GM18520 (cell line): ENCODE measurements around the gene DEDD2.
A peak's percentile ranks its signal among the peaks of the same experiment; 100 is the strongest.

ENCODE experiments used
- ATAC-seq: cut with Tn5 transposase; IDR thresholded peaks from one replicate; pipeline ENCODE4 v1.9.1; 2021; ENCODE audit not compliant: unreplicated experiment

DEDD2 gene

DNA sequence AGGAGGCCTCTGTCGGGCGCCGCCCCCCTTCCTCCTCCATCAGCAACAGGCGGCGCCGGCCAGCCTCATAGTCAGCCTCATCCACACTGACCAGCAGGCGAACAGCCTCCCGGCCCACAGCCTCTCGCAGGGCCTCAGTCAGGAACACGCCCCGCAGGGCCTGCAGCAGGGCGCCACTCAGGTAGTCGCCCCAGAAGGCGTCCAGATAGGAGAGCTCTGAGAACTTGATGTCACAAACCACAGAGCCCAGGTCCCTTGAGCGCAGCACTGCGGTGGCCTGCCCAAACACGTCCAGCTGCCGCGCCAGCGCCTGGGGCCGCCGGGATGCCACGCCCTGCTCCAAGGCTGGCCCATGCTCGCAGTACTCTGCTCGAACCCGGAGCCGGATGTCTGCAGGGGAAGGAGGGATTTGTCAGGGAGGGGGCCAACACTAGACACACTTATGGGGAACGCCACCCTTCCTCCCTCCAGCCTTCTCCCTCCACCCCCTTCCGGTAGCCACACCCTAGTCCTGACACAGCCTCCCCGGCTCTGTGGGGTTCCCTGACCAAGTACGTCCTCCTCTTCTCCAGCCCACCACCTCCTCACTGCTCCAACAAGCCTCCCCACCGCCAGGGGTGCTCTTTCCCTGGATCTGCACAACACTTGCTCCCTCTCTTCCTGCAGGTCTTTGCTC, 17.9 kb downstream of the DEDD2 start:
- ATAC-seq: peak; percentile 35

DNA sequence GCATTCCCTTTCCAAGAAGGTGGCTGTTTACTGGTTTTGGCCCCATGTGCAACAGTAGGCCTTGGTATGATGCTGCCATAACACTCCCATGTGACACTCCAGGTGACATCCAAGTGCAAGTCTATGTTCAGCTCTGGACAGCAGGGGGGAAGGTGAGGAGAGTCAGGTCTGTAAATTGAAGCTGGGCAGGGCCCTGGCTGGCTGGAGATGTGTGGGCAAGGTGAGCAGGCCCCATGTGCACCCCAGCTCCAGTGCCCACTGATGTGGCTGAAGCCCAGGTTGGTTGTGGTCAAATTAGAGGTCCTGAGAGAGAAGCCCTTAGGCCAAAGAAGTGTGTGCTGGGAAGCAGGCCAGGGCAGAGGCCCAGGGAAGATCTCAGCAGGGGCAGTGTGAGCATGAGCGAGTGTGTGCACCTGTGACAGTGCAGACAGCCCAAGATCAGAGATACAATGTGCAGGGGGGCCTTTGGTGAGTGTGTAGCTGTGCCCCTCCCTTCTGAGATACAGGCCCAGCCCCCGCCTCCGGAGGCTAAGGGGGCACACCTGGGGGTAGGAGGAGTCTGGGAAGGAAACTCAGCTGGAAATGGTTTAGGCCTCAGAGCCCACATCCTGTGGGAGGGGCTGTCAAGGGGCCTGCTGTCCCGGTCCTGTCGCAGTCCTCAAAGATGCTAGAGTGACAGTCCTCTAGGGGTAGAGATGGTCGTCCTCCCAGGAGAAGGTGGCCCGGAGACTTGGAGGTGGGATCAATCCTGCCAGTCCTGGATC, 18.6 kb downstream of the DEDD2 start:
- ATAC-seq: peak; percentile 26

DNA sequence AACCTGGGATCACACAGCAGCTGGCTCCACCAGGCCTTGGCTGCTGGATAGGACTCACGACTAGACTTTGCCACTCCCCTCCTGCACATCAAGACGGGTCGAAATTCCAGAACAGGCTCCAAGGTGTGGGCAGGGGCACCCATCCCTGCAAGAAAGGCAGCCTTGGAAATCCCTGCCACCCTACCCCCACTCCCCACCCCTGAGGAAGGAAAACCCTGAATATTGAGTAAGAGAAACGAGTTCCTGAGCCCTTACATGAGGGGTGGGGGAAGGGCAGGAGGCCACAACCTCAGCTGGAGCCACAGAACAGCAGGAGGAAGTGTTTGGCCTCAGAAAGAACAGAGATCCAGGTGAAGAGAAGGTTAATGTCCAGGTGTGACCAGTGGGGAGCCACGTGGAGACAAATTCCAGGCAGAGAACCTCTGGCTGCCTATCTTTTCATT, 20.1 kb downstream of the DEDD2 start:
- no peak for ATAC-seq

DNA sequence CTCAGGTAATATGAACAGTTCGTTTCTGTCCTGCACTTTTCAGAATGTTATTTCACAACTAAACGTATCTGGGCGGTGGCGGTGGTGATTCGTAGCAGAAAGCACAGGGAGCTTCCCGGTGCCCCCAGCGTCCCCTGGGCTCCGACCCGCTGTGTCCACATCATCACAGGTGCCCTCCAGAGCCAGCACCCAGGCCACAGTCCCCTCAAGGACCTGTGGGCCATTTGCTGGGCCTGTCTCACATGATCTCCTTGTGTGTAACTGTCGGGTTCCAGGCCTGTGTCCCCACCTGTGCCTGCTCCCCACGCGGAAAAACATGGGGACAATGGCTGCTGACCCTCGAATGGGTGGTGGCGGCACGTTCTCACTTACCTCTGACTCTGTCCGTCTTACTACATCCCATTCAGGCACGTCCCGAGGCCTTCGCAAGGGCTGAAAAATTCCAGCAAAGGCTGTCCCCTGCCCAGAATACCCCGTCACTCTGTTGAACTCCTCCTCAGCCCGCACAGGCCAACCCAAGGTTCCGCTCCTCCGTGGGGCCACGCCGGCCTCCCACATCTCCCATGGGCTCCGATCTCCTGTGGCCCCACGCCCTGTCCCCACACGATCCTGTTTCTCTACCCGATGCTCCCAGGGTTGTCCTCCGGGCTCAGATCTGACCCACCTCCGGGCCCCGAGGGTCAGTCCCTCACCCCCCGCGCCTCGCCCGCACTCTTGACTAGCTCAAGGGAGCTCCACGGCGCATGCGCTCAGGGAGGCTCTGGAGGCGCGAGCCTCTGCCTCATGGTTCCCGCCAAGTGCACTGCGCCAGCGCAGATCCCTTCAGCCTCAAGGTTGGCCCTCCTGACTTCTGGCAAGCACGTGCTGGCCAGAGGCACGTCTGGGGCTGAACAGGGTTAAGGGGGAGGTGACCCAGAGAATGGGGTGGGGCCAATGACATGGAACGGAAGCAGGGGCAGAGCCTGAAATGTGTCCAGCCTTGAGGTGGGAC, 21.2 kb downstream of the DEDD2 start:
- ATAC-seq: no peak

DNA sequence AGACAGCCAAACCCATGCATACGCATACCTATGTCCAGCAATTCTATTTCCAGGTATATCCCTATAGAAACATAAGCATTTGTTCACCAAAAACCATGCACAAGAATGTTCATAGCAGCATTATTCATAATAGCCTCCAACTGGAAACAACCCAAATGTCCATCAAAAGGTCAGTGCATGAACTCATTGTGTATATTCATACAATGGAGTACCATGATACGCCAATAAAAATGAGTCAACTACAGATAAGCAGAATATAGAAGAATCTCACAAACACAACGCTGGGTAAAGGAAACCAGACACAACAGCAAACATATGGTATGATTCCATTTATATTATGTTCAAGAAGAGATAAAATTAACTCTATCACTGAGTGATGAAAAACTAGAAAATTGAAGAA, 23.8 kb downstream of the DEDD2 start:
- ATAC-seq: no peak

DNA sequence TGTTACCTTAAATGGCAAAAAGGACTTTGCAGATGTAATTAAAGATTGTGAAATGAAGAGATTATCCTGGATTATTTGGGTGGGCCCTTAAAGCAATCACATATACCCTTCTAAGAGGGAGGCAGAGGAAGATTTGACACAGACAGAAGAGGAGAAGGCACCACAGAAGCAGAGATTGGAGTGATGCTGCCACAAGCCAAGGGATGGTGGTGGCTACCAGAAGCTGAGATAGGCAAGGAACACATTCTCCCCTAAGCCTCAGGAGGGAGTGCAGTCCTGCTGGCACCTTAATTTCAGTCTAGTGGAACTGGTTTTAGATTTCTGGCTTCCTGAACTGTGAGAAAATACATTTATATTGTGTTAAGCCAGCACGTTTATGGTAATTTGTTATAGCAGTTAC, 24.2 kb downstream of the DEDD2 start:
- no peak for ATAC-seq

DNA sequence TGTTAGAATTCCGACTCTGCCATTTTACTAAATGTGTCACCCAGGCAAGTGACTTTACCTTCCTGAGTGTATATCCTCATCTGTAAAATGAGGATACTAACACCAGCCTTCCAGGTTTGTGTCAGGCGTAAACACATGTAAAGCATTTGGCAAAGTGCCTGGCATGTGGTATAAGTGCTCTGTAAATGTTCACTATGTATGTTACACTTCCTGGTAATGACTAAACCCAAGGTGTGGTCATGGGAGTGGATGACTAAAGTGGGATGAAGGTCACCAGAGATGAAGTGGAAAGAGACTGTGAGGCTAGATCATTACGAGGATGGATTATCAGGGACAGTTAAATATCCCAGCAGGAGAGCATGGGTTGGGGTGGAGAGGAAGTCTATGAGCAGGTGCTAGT, 25.6 kb downstream of the DEDD2 start:
- ATAC-seq: no peak

DNA sequence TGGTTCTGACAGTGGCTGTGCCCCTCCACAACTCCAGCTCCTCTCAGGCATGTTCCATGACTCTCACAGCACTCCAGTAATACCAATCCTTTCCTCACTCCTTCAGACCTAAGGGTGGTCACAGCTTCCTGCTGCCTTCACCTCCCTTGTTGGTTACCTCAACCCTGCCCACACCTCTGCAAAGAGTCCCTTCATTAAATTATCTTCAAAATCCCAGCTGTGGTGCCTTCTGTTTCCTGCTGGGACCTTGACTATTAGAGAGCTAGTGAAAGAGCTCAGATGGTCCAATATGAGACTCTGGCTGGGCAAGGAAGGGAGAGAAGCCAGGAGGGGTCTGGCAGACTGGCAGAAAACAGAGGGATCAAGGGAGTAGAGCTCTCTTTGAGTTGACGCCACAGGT, 26.1 kb downstream of the DEDD2 start:
- ATAC-seq: no peak

DNA sequence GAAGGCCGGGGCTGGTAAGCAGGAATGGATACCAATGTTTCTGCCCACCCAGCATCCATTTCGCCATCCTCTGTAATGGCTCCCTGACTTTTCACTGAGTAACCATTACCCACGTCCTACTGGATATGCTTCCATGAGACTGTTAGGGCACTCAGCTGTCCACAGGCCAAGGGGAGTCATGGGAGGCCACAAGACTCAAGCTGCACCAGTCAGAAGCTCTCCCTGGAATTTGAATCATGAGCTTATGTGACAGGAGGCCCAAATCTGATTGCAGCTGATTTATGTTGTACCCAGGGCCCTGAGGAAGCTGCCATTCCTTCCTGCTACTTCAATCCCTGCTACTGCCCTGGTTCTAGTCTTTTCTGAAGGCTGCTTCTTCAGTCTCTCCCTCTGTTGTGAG, 28.3 kb downstream of the DEDD2 start:
- no peak for ATAC-seq

DNA sequence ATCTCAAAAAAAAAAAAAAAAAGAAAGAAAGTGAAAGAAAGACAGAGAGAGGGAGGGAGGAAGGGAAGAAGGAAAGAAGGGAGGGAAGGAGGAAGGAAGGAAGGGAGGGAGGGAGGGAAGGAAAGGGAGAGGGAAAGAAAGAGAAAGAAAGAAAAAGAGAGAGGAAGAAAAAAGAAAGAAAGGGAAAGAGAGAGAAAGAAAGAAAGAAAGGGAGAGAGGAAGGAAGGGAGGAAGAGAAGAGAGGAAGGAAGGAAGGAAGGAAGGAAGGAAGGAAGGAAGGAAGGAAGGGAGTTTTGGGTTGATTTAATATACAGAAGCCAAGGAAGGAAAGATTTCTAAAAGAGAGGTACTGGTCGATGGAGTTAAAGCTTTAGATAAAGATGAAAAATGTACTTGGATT, 28.8 kb downstream of the DEDD2 start:
- no peak for ATAC-seq

DNA sequence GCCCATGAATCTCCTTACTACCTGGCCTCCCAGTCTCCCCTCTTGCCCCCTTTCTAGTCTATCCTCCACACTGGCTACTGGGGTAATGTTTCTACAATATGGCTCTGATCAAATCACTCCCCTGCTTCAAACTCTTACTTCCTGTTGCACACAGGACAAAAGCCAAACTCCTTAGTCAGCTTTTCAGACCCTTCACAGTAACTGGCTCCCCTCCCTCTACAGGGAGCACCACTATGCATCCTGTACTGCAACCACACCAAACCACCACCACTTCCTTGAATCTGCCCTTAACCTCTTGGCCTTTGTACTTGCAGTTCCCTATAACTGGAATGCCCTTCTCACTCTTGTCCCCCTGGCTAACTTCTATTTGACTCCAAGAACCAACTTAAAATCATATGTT, 32.2 kb downstream of the DEDD2 start:
- ATAC-seq: no peak

DNA sequence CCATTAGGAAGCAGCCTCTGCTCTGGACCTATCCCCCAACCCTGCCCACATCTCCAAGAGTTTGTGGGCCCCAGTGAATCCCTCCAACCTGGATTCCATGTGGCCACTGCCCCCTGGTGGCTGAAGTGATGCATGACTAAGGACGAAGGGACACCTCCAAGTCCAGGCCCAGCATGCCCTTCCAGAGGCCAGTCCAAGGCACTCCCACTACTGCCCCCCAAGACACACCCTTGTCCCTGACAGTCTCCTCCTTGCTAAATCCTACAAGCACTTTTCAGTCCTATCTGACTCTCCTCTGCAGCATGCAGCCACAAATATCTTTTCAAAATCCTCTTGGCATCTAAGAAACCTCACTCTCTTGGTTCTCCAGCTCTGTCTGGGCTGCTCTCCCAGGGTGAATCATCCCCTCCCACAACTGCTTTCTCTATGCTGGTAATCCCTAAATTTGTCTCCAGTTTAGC, 33.0 kb downstream of the DEDD2 start:
- ATAC-seq: no peak

DNA sequence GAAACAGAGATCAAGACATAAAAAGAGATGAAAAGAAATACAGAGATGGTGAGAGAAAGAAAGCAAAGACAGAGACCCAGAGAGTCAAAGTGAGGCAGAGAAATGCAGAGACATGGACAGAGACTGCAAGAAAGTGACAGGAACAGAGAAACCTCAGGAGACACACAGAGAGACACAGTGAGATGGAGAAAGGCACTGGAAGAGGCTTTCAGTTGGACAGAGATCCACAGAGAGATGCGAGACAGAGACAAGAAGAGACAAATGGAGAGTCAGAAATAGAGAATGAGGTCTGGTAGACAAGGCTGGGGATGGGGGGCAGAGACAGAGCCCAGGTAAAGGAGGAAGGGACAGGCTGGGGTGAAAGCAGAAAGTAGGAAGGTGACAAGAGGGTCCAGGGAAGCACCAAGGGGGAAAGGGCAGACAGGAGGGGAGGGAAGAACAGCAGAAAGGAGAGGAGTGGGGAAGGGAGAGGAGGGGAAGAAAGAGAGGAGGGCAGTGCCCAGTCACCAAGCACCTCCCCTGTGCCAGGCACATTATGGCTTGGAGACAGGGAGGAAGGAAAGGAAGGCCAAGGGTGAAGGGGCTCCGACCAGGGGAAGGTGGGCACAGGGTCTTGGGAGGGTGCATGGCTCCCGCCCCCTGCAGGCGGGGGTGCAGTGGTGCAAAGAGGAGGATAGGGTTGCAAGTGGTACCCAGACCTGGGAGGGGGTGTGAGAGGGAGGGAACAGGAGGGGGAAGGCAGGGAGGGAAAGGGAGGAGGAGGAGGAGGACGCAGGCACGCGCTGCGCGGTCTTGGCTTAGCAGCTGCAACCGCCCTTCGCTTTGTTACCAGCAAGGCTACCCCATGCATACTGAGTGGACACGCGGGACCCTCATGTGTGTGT, 38.4 kb downstream of the DEDD2 start:
- no peak for ATAC-seq

DNA sequence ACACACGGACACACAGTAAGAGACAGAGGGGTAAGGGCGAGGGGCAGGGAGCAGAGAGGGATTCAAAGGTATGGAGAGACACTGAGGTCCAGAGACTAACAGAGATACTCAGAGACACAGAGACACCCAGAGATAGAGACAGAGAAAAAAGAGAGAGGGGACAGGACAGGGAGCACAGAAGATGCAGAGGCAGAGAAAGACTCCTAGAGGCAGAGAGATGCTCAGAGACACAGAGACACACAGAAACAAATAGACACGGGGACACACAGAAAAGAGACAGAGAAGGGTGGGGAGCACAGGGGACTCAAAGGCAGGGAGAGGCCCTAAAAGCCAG, 39.8 kb downstream of the DEDD2 start:
- ATAC-seq: no peak

DNA sequence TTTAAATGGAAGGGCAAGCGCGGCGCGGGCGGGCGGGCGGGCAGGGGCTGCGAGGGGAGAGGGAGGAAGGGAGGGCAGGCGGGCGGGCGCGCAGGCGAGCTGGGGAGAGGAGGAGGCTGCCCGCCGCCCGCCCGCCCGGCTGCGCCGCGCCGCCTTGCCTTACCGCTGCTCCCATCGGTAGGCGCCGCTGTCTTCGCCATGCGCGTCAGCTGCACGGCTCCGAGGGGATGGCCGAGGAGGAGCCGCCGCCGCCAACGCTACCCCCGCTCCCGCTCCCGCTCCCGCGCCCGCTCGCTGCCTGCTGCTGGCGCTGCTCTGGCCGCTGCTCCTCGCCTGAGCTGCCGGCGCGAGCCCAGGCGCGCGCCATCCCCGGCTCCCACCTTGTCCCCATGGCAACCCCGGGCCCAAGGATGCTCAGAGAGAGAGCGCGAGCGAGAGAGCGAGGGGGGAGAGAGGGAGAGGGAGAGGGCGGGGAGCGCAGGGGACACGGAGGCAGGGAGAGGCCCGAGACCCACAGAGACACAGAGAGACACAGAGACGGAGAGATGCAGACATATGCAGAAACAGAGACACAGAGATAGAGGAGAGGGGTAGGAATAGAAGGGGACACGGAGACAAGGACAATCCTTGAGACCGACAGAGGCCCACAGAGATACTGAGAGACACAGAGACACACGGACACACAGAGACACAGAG, 40.3 kb downstream of the DEDD2 start:
- ATAC-seq: no peak

DNA sequence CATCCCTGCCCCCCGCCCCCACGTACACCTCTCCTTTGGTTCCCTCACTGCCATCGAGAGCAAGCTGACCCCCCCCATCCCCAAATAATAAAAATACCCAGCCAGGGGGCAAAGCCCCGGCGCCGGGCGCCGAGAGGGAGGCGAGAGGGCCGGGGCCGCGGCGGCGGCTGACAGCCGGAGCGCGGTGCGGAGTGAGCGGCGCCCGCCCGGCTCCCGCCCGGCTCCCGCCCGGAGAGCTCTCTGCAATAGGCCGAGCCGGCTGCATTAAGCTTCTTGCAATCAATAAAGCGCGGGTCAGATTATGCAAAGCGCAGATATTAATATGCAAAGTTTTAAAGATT, 40.9 kb downstream of the DEDD2 start:
- no peak for ATAC-seq

DNA sequence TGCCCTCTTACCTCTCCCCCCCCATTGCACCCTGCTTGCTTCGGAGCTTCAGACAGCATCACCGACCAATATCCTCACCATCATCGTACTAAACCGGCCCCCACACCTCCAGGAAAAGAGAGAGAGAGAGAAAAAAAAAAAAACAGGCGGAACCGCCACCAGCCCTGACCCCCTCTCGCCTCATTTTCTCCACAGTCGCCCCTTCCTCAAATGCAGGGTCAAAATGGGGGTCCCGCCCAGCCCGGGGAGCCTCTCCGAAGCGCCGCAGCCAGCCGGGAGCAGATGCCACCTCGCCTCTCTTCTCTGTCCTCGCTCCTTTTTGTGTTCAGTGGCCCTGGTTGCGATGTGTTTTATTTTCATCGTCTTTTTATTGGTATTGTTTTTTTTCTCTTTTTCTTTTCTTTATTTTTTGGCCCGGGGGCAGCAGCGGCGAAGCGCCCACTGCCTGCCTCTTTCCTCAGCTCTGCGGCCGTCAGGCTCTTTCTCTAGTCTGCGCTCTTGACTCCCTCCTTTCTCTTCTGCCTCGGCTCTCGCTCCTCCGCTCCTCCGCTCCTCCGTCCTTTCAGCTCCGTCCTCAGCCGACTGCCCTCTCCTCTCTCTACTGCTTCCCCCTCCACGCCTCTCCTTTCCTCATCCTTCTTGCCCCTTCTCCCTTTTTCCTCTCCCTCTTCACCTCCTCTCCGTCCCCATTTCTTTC, 41.4 kb downstream of the DEDD2 start:
- ATAC-seq: no peak

DNA sequence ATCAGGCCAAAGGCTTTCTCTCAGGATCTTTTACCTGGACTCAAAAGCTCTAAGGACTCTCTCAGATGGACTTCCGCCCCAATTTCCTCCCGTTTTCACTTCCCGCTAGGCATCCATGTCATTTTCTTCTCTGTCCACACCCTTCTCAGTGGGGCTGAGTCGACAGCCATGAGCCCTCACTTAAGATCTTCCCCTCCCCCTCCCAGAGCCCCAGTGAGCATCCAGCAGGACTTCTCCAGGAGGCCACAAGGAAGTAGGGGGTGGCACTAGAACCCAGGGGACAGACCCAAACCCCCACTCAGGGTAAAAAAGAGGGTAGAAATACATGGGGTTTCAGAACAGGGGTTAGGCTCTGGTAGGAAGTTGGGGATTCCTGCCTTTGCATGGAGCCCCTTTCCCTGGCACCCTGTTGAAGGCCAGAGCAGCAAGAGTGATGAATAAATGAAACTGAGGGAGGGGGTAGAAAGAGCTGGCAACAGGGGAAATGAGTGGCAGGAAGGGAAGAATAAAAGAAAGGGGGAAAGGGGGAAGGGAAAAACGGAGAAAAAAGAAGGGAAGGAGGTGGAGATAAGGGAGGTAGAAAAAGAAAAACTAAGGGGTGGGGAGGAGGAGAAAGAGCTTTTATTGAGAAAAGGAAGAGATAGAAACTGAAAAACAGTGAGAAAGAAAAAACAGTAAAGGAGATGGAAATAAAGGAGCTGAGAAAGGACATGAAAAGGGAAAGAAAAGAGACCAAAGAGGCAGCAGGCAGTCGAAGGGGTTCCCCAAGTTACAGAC, 42.3 kb downstream of the DEDD2 start:
- ATAC-seq: no peak

DNA sequence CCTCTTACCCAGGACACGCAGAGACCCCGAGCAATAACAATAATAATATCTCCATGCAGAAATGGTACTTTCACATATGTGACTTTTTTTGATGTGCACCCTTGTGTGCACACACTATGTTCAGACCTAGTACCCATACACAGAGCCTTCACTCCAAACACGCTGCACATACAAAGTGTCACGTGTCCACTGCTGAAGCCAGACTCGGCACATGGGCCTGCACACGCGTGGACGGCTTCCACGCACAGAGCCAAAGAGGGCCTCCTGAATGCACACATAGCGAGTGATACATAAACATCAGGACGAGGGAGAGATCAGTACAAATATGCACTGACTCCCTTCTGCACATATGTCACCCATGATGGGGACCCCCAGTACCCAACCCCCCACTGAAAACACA, 43.3 kb downstream of the DEDD2 start:
- ATAC-seq: no peak
